Hepatocyte (in vitro differentiated cells): Measurements from ENCODE around the gene CSPG4.
"Not testable (repeated sequence)": the region's sequence is repeated elsewhere in the genome, so short reads cannot be mapped to it uniquely, and the experiment has no call there.

Source experiments
- EZH2 ChIP-seq: fragments of 200-600 bp; sonication (generic); IDR thresholded peaks from 2 replicates; pipeline ENCODE4 v1.6.1; 2016; ENCODE audit warnings: antibody characterized with exemption, mild to moderate bottlenecking, borderline replicate concordance
- TF ChIP-seq, protein P1 (sequence below): fragments of 200-600 bp; sonication (generic); IDR thresholded peaks from 2 replicates; pipeline ENCODE4 v1.5.1; 2016; ENCODE audit warnings: antibody characterized with exemption, mild to moderate bottlenecking; ENCODE audit not compliant: poor library complexity

DNA sequence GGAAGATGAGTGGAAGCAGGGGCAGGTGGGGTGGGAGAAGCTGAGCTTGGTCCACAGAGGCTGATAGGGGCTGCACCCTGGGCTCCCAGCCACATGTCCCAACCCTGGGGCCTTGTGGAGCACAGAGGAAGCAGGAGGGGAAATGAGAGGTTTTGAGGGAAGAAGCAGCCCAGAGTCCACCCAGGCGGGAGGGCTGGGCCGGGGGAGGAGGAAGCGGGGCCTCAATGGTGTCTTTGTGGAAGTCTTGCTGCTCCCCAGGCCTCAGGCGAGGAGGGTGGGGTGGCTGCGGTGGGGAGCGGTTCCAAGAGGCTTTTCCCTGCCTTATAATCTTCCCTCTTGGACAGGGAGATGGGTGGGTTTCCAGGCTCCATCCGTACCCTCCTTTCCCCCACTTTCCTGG is 13.1 kb downstream of the CSPG4 start:
- not testable (repeated sequence) for TF ChIP-seq EZH2
- TF ChIP-seq, protein P1, sequence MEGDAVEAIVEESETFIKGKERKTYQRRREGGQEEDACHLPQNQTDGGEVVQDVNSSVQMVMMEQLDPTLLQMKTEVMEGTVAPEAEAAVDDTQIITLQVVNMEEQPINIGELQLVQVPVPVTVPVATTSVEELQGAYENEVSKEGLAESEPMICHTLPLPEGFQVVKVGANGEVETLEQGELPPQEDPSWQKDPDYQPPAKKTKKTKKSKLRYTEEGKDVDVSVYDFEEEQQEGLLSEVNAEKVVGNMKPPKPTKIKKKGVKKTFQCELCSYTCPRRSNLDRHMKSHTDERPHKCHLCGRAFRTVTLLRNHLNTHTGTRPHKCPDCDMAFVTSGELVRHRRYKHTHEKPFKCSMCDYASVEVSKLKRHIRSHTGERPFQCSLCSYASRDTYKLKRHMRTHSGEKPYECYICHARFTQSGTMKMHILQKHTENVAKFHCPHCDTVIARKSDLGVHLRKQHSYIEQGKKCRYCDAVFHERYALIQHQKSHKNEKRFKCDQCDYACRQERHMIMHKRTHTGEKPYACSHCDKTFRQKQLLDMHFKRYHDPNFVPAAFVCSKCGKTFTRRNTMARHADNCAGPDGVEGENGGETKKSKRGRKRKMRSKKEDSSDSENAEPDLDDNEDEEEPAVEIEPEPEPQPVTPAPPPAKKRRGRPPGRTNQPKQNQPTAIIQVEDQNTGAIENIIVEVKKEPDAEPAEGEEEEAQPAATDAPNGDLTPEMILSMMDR, result not testable (repeated sequence)
